HepG2 (cell line): Measurements from ENCODE around the gene DUSP16. TPM values are rescaled to one million over a fixed set of nuclear protein-coding genes. Genes with fewer than 3 reads are reported as not detected.
A peak's percentile ranks its signal among the peaks of the same experiment; 100 is the strongest.

Experiments
- ARNT2 ChIP-seq: sonication (generic); formaldehyde crosslinking; IDR thresholded peaks from 2 replicates; pipeline ENCODE4 v1.8.0; 2022; ENCODE audit warnings: mild to moderate bottlenecking, low read depth, missing genetic modification reagents, moderate library complexity
- ASH2L ChIP-seq: fragments of 300-600, 200-600 bp; sonication (generic); IDR thresholded peaks from 2 replicates; pipeline ENCODE4 v1.7.0; 2017; ENCODE audit warnings: low read depth, mild to moderate bottlenecking, moderate library complexity, mixed read lengths, low read length; ENCODE audit not compliant: insufficient read length
- ATF4 ChIP-seq, 2 experiments: fragments of 450-650 bp in 1 of 2; sonication (generic) in 1 of 2; formaldehyde crosslinking; IDR thresholded peaks; 2 replicates each; pipeline versions ENCODE4 v1.5.0 to v1.8.0; 2020 to 2022; ENCODE audit warnings: mild to moderate bottlenecking in 1 of 2, missing genetic modification reagents in 1 of 2
- ETV6 ChIP-seq: sonication (generic); formaldehyde crosslinking; conservative IDR thresholded peaks from 2 replicates; pipeline ENCODE4 v1.4.0; 2020; ENCODE audit warnings: missing genetic modification reagents
- FOXP1 ChIP-seq, 2 experiments: fragments of 450-650 bp in 1 of 2; IDR thresholded peaks; 2 replicates each; pipeline ENCODE4 v1.6.1; 2017 to 2018; ENCODE audit warnings: antibody characterized with exemption in 1 of 2
- HBP1 ChIP-seq: IDR thresholded peaks from 2 replicates; pipeline ENCODE4 v1.6.1; 2016; ENCODE audit warnings: low read depth, control low read depth
- HMG20B ChIP-seq: conservative IDR thresholded peaks from 2 replicates; pipeline ENCODE4 v1.6.1; 2016; ENCODE audit warnings: missing genetic modification reagents, missing compliant biosample characterization
- HOXA5 ChIP-seq: sonication (generic); formaldehyde crosslinking; IDR thresholded peaks from 2 replicates; pipeline ENCODE4 v1.4.0; 2020; ENCODE audit warnings: missing genetic modification reagents
- HOXD1 ChIP-seq: sonication (generic); formaldehyde crosslinking; IDR thresholded peaks from 2 replicates; pipeline ENCODE4 v1.5.0; 2020; ENCODE audit warnings: missing genetic modification reagents
- IRF2 ChIP-seq: IDR thresholded peaks from 2 replicates; pipeline ENCODE4 v1.6.1; 2018; ENCODE audit warnings: missing genetic modification reagents, missing compliant biosample characterization
- KDM3A ChIP-seq: IDR thresholded peaks from 2 replicates; pipeline ENCODE4 v1.6.1; 2018; ENCODE audit warnings: low read depth, missing compliant biosample characterization
- KLF11 ChIP-seq: IDR thresholded peaks from 2 replicates; pipeline ENCODE4 v1.6.1; 2016; ENCODE audit warnings: missing compliant biosample characterization
- KMT2B ChIP-seq: IDR thresholded peaks from 2 replicates; pipeline ENCODE4 v1.6.1; 2016; ENCODE audit warnings: missing genetic modification reagents, missing compliant biosample characterization
- MAFK ChIP-seq, 2 experiments: IDR thresholded peaks in 1 of 2; conservative IDR thresholded peaks in 1 of 2; 2 replicates each; pipeline ENCODE4 v1.6.1; 2011; ENCODE audit warnings: improper control_type of control experiment in 2 of 2, low read length in 2 of 2
- MAX ChIP-seq: IDR thresholded peaks from 2 replicates; pipeline ENCODE4 v1.6.1; 2012; ENCODE audit warnings: inconsistent platforms
- MBD4 ChIP-seq: IDR thresholded peaks from 2 replicates; pipeline ENCODE4 v1.6.1; 2012; ENCODE audit warnings: low read length, inconsistent platforms, borderline replicate concordance
- MED1 ChIP-seq: sonication (generic); formaldehyde crosslinking; IDR thresholded peaks from 2 replicates; pipeline ENCODE4 v1.4.0; 2020; ENCODE audit warnings: missing genetic modification reagents
- NAIF1 ChIP-seq: sonication (generic); formaldehyde crosslinking; IDR thresholded peaks from 2 replicates; pipeline ENCODE4 v1.5.0; 2020; ENCODE audit warnings: mild to moderate bottlenecking, missing genetic modification reagents, borderline replicate concordance
- NR2F6 ChIP-seq, 2 experiments: IDR thresholded peaks; 2 replicates each; pipeline ENCODE4 v1.6.1; 2016; ENCODE audit warnings: antibody characterized with exemption in 1 of 2, mild to moderate bottlenecking in 1 of 2
- PHF21A ChIP-seq: sonication (generic); formaldehyde crosslinking; IDR thresholded peaks from 2 replicates; pipeline ENCODE4 v1.5.0; 2020; ENCODE audit warnings: mild to moderate bottlenecking, missing genetic modification reagents
- PITX1 ChIP-seq: sonication (generic); formaldehyde crosslinking; IDR thresholded peaks from 2 replicates; pipeline ENCODE4 v1.5.1; 2020; ENCODE audit warnings: mild to moderate bottlenecking, missing genetic modification reagents
- RARA ChIP-seq: IDR thresholded peaks from 2 replicates; pipeline ENCODE4 v1.6.1; 2016; ENCODE audit warnings: missing genetic modification reagents, missing compliant biosample characterization
- REPIN1 ChIP-seq: sonication (generic); formaldehyde crosslinking; IDR thresholded peaks from 2 replicates; pipeline ENCODE4 v1.8.0; 2022; ENCODE audit warnings: missing genetic modification reagents, low read depth, mild to moderate bottlenecking, borderline replicate concordance
- SOX6 ChIP-seq, 2 experiments: fragments of 450-650 bp in 1 of 2; sonication (generic) in 1 of 2; formaldehyde crosslinking in 1 of 2; IDR thresholded peaks; 2 replicates each; pipeline versions ENCODE4 v1.4.0 to v1.6.1; 2017 to 2020; ENCODE audit warnings: antibody characterized with exemption in 1 of 2, mild to moderate bottlenecking in 1 of 2, missing genetic modification reagents in 1 of 2
- TOE1 ChIP-seq: sonication (generic); formaldehyde crosslinking; IDR thresholded peaks from 2 replicates; pipeline ENCODE4 v1.4.0; 2020; ENCODE audit warnings: mild to moderate bottlenecking, missing genetic modification reagents
- YEATS2 ChIP-seq: sonication (generic); formaldehyde crosslinking; IDR thresholded peaks from 2 replicates; pipeline ENCODE4 v1.4.0; 2020; ENCODE audit warnings: missing genetic modification reagents, borderline replicate concordance
- ZNF746 ChIP-seq: sonication (generic); formaldehyde crosslinking; IDR thresholded peaks from 2 replicates; pipeline ENCODE4 v1.8.0; 2022; ENCODE audit warnings: mild to moderate bottlenecking, missing genetic modification reagents
- ZNF773 ChIP-seq: sonication (generic); formaldehyde crosslinking; IDR thresholded peaks from 2 replicates; pipeline ENCODE4 v1.4.0; 2020; ENCODE audit warnings: missing genetic modification reagents, borderline replicate concordance
- polyA plus RNA-seq, 8 experiments: library from polyadenylated mRNA; depleted of rRNA in 3 of 8; stranded (reverse) in 7 of 8; unstranded in 1 of 8; fragments of >200 nt; fragmentation: Illumina TruSeq in 4 of 8; extraction: Trizol in 4 of 8; gene quantifications; 2 replicates each; pipeline versions ENCODE4 v1.2.1 to v1.2.3, GENCODE V29; 2011 to 2016; ENCODE audit warnings: low read depth in 4 of 8, missing spikeins in 1 of 8, mixed read lengths in 1 of 8; ENCODE audit not compliant: insufficient read depth in 1 of 8
- total RNA-seq, 5 experiments: library from RNA; depleted of rRNA; stranded (reverse); fragments of >200 nt; fragmentation: Illumina TruSeq; extraction: Trizol; gene quantifications; 2 replicates each; pipeline ENCODE4 v1.2.3, GENCODE V29; 2016; ENCODE audit warnings: low read depth in 1 of 5

Gene DUSP16
- total and polyA plus RNA-seq, 2 of the 13 experiments (the other 11 are each of a cell fraction or from before 2014, with no cell fraction given): 45.7 to 46.6 TPM

GRCh38 chr12:12449533-12450025 lies 113.1 kb downstream of the DUSP16 start (continued):
- TF ChIP-seq MAFK (conservative IDR thresholded peaks at IDR 0.05 in 1 of 2, IDR thresholded peaks at IDR 0.05 in 1 of 2; ENCODE audit: low read length in 2 of 2) (peak; percentile 57), NAIF1 (CRISPR knock-in tag) (peak; percentile 55; the same call in 1 of the 2 replicates), MAX (peak; percentile 61), HMG20B (CRISPR knock-in tag) (peak; percentile 62; the same call in 1 of the 2 replicates), REPIN1 (CRISPR knock-in tag) (no peak), HBP1 (CRISPR knock-in tag) (no peak), NR2F6 (IDR thresholded peaks at IDR 0.05) (peak; percentile 78), NR2F6 (CRISPR knock-in tag; IDR thresholded peaks at IDR 0.05) (peak; percentile 69), ARNT2 (CRISPR knock-in tag) (0 out of 2 replicates have a peak, but pooled peaks have one; percentile 39), YEATS2 (CRISPR knock-in tag) (peak; percentile 61; the same call in 1 of the 2 replicates), FOXP1 (IDR thresholded peaks at IDR 0.05) (peak; percentile 66), FOXP1 (CRISPR knock-in tag; IDR thresholded peaks at IDR 0.05) (peak; percentile 96), PITX1 (CRISPR knock-in tag) (peak; percentile 35; the same call in 1 of the 2 replicates), ZNF746 (CRISPR knock-in tag) (0 out of 2 replicates have a peak, but pooled peaks have one; percentile 29), ASH2L (peak; percentile 37), ZNF773 (no peak), MED1 (CRISPR knock-in tag) (peak; percentile 97), TOE1 (no peak), RARA (peak; percentile 88), KDM3A (0 out of 2 replicates have a peak, but pooled peaks have one; percentile 64), HOXA5 (CRISPR knock-in tag) (peak; percentile 88), ATF4 (CRISPR knock-in tag; IDR thresholded peaks at IDR 0.05) (peak in 1 of 2 experiments; percentile 92; a peak in 2 of 4 replicates), PHF21A (CRISPR knock-in tag) (peak; percentile 88), HOXD1 (CRISPR knock-in tag) (peak; percentile 89), ETV6 (CRISPR knock-in tag) (0 out of 2 replicates have a peak, but pooled peaks have one; percentile 51), SOX6 (IDR thresholded peaks at IDR 0.05) (no peak), SOX6 (CRISPR knock-in tag; IDR thresholded peaks at IDR 0.05) (peak; percentile 99), MBD4 (peak; percentile 72; the same call in 1 of the 2 replicates), KLF11 (0 out of 2 replicates have a peak, but pooled peaks have one; percentile 35), KMT2B (CRISPR knock-in tag) (peak; percentile 65; the same call in 1 of the 2 replicates), IRF2 (peak; percentile 92)
